HFFc6 (cell line): ENCODE results near the gene ATIC. TPM values are rescaled to one million over a fixed set of nuclear protein-coding genes. Genes with fewer than 3 reads are reported as not detected.

Experiments
- DNase-seq: peaks from one replicate; pipeline ENCODE4 v3.0.0-alpha.2; 2018
- H3K27ac Mint-ChIP-seq: 2 replicates; pipeline ENCODE4 v1.8.0; 2020; ENCODE audit warnings: mild to moderate bottlenecking, mixed read lengths
- H3K27me3 Mint-ChIP-seq: 2 replicates; pipeline ENCODE4 v1.8.0; 2021; ENCODE audit warnings: mild to moderate bottlenecking, moderate library complexity, mixed read lengths; ENCODE audit not compliant: insufficient read depth
- H3K36me3 Mint-ChIP-seq: 2 replicates; pipeline ENCODE4 v1.8.0; 2021; ENCODE audit warnings: low read depth, mixed read lengths
- H3K4me1 Mint-ChIP-seq: 2 replicates; pipeline ENCODE4 v1.8.0; 2020; ENCODE audit warnings: low read depth, mixed read lengths
- H3K4me3 Mint-ChIP-seq: 2 replicates; pipeline ENCODE4 v1.8.0; 2020; ENCODE audit warnings: mild to moderate bottlenecking, moderate library complexity, mixed read lengths
- H3K9me3 Mint-ChIP-seq: 2 replicates; pipeline ENCODE4 v1.8.0; 2020; ENCODE audit warnings: mild to moderate bottlenecking, mixed read lengths
- CTCF ChIP-seq: fragments of 200-600 bp; sonication (generic); IDR thresholded peaks from 2 replicates; pipeline ENCODE4 v1.5.0; 2021; ENCODE audit warnings: antibody characterized with exemption, mild to moderate bottlenecking
- total RNA-seq, 6 experiments: library from RNA; stranded (reverse); fragmentation: NEBNext Ultra II Directional; extraction: Animal tissue kit (Norgen Biotek cat#: 25700); gene quantifications; 2 replicates in 1 of 6; 3 replicates in 5 of 6; pipeline ENCODE4 v1.2.3, GENCODE V29; 2021

The ATIC gene
- total RNA-seq, 6 experiments from 2014 or later, result 137 to 156 (median 150) TPM

- no peak overlapping the region; the same call in 1 of the 2 replicates for H3K4me3 Mint-ChIP-seq
- peaks cover 30% of the 10 kb centered on the region for H3K27me3 Mint-ChIP-seq
- H3K36me3 Mint-ChIP-seq, result peaks cover 60% of the 10 kb centered on the region
- DNase-seq, result no peak
- H3K27ac Mint-ChIP-seq, result peak overlapping the region; percentile 59
- peaks cover 4% of the 10 kb centered on the region; the same call in 1 of the 2 replicates for H3K9me3 Mint-ChIP-seq
- no peak for TF ChIP-seq CTCF
- peaks cover 5% of the 10 kb centered on the region; the same call in 1 of the 2 replicates for H3K4me1 Mint-ChIP-seq
Observed at GRCh38 chr2:215383652-215384279, 71.9 kb downstream of the ATIC start.

DNA sequence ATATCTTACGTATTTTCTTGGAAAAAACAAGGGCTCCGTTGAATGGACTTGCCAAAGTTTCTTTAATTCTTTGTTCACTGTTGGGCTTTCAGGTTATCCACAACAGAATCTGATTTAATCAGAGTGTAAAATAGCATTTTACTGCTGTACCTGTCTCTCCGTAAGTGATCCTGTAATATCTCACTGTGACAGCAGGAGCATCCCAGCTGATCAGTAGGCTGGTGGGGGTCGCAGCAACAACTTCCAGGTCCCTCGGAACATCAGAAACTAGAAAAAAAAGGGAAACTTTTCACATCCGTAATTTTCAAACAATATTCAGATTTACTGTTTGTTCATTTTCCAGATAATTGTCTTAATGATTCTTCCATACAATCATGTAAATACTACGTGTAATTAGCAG is 72.9 kb downstream of the ATIC start:
- DNase-seq, result no peak
- Mint-ChIP-seq H3K27ac (no peak overlapping the region), H3K36me3 (peaks cover 53% of the 10 kb centered on the region), H3K27me3 (peaks cover 32% of the 10 kb centered on the region), H3K9me3 (no peaks in the 10 kb centered on the region; the same call in 1 of the 2 replicates), H3K4me1 (no peaks in the 10 kb centered on the region), H3K4me3 (no peak overlapping the region)
- TF ChIP-seq CTCF, result no peak

DNA sequence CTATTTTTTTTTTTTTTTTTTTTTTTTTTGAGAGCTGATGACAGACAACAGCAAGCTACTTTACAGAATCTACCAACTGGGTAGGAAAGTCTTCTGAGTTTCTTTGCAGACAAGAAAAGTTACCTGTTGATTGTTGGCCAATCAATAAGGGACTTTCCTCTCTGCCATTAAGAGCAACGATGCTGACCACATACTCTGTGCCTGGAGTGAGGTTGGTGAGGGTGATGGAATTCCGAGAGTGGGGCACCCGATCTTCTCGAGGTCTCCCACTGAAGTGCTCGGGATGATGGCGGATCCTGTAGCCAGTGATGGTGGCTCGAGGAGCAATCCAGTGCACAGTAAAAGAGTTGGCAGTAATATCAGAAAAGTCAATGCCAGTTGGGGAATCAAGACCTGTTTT is 74.7 kb downstream of the ATIC start:
- Mint-ChIP-seq H3K9me3 (no peaks in the 10 kb centered on the region; the same call in 1 of the 2 replicates), H3K27ac (peak overlapping the region; percentile 69), H3K27me3 (peaks cover 38% of the 10 kb centered on the region), H3K36me3 (peaks cover 55% of the 10 kb centered on the region), H3K4me3 (peak overlapping the region; percentile 60; the same call in 1 of the 2 replicates), H3K4me1 (peaks cover 3% of the 10 kb centered on the region; the same call in 1 of the 2 replicates)
- TF ChIP-seq CTCF, result no peak
- no peak for DNase-seq

- H3K4me3 Mint-ChIP-seq, result no peak overlapping the region
- peaks cover 55% of the 10 kb centered on the region for H3K36me3 Mint-ChIP-seq
- peaks cover 40% of the 10 kb centered on the region for H3K27me3 Mint-ChIP-seq
- H3K9me3 Mint-ChIP-seq, result peaks cover 6% of the 10 kb centered on the region
- no peak for TF ChIP-seq CTCF
- DNase-seq, result no peak
- peak overlapping the region; percentile 53 for H3K27ac Mint-ChIP-seq
- peaks cover 18% of the 10 kb centered on the region for H3K4me1 Mint-ChIP-seq
Observed at GRCh38 chr2:215388002-215388728, 76.3 kb downstream of the ATIC start.

- H3K9me3 Mint-ChIP-seq, result peaks cover 6% of the 10 kb centered on the region
- TF ChIP-seq CTCF, result no peak
- H3K27ac Mint-ChIP-seq, result peak overlapping the region; percentile 62
- H3K36me3 Mint-ChIP-seq, result peaks cover 64% of the 10 kb centered on the region
- peaks cover 44% of the 10 kb centered on the region for H3K27me3 Mint-ChIP-seq
- H3K4me1 Mint-ChIP-seq, result peaks cover 33% of the 10 kb centered on the region
- H3K4me3 Mint-ChIP-seq, result no peak overlapping the region; the same call in 1 of the 2 replicates
- no peak for DNase-seq
Observed at GRCh38 chr2:215390550-215390913, 78.7 kb downstream of the ATIC start.
